Measurements from ENCODE around the gene PIKFYVE.
"Not testable (repeated sequence)": the region's sequence is repeated elsewhere in the genome, so short reads cannot be mapped to it uniquely, and the experiment has no call there.

PIKFYVE gene

DNA sequence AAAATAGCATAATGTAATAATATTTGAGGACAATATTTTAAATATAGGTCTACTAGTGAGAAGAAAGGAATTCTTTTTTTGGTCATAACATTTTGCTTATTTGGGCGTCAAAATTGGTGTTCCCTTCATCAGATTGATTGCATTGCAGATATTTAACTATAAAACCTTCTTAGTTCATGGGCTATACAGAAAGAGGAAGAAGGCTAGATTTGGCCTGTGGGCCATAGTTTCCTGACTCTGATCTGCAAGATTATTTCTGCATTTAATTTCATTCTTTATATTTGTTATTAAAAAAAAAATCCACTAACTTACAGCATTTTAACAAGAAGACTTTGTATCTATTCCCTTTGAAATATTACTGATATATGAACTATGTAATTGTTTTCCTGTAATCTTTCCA lies 31.9 kb downstream of the PIKFYVE start:
- in situ Hi-C loops (cut with MboI; ENCODE audit: low sequenced_read_pairs): no loop called here

DNA sequence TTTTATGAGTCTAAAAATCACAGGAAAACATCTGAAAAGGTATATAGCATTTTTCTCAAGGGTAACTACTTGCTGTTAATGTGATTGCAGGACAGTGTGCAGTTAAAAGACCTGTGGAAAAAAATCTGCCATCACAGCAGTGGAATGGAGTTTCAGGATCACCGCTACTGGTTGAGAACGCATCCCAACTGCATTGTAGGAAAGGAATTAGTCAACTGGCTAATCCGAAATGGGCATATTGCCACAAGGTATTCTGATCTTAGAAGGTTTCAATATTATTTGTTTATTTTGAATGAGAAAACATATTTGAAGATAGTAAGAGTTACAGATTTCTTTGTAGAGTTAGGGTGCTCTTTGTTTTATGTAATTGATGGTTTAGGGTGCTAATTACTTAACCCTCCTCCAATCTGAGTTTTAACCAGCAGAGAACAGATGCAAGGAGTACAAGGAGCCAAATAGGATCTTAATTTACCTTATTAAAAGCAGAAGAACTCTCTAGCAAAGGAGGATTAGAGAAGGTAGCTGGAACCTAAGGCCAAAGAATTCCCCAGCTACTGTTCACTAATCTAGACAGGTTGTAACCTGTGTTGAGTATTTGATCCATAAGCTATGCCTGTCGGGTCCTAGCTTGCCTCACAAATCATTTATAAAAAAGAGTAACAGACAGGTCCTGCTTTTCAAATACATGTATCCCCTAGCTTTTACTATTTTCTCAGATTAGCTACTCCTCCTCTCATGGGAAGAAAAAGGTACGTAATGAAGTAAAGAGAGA lies 35.0 kb downstream of the PIKFYVE start:
- in situ Hi-C loops (cut with MboI; ENCODE audit: low sequenced_read_pairs): no loop called here

DNA sequence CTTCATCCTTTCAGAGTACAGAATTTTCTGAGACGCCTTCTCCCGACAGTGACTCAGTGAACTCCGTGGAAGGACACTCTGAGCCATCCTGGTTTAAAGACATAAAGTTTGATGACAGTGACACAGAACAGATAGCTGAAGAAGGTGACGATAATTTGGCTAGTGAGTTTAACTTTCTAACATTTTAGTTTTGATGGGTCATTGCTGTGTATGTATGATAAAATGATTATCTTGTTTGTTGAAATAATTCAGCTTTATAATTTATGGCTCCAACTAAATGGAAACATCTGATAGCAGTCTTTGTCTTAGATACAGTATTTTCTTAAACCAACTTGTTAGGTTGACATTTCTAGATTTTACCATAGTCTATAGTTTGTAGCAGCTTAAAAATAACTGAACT lies 38.1 kb downstream of the PIKFYVE start:
- in situ Hi-C loops (cut with MboI; ENCODE audit: low sequenced_read_pairs): no loop called here

DNA sequence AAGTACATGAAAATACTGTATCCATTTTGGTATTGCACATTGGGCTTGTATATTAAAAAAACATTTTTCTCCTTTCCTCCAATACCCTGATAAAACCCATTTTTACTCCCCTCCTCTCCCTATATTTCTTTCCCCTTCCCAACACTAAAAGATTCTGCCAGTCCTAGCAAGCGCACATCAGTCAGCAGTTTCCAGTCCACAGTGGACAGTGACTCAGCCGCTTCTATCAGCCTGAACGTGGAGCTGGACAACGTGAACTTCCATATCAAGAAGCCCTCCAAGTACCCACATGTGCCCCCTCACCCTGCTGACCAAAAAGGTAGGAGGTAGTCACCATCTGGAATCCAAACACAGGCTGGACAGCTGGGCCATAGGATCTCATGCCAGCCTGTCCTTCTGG lies 38.6 kb downstream of the PIKFYVE start:
- in situ Hi-C loops (cut with MboI; ENCODE audit: low sequenced_read_pairs): no loop called here

DNA sequence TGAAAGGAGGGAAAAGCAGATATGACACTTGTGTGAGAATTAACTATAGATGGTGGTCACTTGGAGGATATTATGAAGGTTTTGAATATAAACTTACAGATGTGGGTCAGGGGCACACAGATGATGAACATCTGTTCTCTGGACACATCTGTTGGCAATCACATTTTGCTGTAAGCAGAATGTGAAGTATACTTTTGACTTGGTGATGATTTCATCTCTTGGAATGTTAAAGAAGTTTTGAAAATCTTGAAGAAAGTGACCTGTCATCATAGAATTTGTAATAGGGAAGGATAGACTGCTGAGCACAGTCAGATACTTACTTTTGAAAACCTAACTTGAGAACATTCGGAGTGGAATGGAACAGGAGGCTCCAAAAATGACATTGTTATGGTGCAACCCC lies 40.2 kb downstream of the PIKFYVE start:
- in situ Hi-C loops (cut with MboI; ENCODE audit: low sequenced_read_pairs): no loop called here

DNA sequence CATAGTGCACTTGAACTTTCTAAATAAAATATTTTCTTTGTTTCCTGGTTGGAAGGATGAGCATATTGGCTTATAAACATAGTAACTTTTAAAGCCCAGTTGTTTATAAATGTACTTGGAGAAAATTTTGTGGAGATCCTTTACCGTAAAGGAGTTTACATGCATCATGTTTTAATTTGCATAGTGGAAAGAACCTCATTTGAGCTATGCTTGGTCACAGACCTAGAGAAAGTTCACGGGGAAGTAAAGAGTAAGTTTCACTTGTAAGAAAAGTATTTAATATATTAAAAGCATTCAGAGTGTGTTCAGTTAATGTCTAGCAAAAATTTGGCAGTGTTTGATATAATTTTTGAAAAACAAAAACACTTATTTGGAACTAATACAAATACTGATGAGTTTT lies 45.3 kb downstream of the PIKFYVE start:
- in situ Hi-C loops (cut with MboI; ENCODE audit: low sequenced_read_pairs): no loop called here

DNA sequence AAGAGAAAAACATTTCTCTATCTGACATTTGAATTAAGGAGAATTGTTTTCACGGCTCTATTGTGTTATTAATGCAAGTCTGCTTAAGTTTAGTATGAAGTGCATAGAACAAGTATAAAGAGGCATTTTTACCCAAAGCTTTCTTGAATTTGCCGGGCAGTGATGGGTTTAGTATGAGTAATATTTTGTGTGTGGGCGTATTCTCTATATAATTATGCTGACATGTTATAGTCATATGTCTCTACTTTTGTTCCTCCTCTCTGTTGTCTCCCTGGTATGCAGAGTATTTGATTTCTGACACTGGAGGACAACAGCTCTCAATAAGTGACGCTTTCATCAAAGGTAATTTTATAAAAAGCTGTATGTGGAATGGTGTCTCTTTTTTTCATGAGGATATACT lies 45.9 kb downstream of the PIKFYVE start:
- in situ Hi-C loops (cut with MboI; ENCODE audit: low sequenced_read_pairs): no loop called here

DNA sequence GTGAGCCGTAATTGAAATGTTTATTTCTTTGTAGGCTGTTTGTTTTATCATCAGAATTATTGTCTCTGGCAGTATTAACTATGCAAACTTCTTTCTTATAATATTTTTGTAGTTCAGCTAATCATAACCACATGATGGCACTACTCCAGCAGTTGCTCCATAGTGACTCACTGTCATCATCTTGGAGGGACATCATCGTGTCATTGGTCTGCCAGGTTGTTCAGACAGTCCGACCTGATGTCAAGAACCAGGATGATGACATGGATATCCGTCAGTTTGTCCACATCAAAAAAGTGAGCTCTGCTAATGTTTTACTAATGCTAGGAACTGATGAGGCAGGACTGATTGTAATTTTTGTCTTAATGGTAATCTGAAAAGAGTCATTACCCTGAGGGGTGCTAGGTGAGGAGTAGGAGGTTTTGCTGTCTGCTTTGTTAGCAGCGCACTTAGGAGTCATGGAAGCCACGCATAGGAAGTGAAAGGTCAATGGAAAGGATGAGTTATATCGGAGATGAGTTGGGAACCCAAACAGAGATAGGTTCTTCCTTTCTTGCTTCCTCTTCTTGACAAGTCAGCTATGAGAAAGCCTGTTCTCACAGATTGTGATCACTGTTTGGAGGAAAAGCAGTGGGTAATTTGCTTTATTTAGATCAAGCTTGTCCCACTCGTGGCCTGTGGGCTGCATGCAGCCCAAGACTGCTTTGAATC lies 49.2 kb downstream of the PIKFYVE start:
- in situ Hi-C loops (cut with MboI; ENCODE audit: low sequenced_read_pairs): no loop called here

DNA sequence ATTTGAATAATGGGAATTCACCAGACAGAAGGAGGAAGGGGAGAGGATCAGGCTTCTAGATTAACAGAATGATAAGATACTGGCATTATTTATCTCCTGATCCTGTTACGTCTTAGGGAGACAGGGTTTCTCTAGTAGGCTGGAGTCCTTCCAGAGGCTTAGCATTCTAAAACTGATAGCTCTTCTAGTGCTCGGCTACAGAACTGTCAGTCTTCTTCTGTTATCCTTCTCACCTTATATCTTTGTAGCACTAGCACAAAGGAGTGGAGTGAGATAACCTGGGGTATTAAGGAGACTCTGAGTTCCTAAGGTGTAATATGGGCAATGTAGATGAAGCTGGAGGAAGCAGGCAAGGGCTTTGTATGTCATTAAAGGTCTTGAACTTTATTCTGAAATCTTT lies 52.1 kb downstream of the PIKFYVE start:
- in situ Hi-C loops (cut with MboI; ENCODE audit: low sequenced_read_pairs): no loop called here

DNA sequence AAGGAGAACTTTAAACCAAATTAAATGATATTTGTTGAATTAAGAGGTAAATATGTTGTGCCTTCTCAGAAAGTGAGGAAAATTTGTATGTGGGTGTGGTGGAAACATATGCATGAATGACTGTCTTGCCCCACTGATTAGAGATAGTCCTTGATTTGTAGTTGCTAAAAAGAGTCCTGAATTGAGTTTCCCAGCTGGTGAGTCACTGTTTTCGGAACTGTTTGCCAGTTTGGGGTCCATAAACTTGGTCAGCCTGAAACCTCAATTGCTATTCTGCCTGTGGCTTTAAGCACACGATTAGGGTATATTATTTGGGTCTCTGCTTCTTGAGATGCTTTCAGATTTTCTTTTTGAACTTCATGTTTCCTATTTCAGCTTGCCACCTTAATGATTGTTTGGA lies 53.3 kb downstream of the PIKFYVE start:
- in situ Hi-C loops (cut with MboI; ENCODE audit: low sequenced_read_pairs): no loop called here

DNA sequence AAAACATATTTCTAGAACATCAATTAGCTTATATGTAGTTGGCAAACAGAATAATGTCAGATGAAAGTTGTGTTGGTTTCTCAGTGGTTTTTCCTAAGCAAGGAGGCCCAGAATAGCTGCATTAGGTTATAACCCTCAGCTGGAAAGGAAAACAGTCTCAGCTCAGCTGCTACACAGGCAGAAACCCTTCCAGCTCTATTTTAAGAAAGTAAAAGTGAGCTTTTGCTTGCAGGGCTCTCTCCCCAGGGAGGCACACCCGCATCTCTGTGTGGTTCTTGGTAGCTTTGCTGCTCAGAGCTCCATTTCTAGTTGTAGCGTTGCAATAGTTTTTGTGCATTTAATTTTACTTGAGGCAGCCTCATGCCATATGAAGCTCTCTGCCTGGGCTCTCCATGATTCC lies 54.6 kb downstream of the PIKFYVE start:
- in situ Hi-C loops (cut with MboI; ENCODE audit: low sequenced_read_pairs): no loop called here

DNA sequence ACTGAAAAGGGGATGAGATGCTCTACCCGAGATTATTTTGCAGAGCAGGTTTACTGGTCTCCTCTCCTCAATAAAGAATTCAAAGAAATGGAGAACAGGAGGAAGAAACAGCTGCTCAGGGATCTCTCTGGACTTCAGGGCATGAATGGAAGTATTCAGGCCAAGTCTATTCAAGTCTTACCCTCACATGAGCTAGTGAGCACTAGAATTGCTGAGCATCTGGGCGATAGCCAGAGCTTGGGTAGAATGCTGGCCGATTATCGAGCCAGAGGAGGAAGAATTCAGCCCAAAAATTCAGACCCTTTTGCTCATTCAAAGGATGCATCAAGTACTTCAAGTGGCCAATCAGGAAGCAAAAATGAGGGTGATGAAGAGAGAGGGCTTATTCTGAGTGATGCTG lies 60.0 kb downstream of the PIKFYVE start:
- in situ Hi-C loops (cut with MboI; ENCODE audit: low sequenced_read_pairs): no loop called here

DNA sequence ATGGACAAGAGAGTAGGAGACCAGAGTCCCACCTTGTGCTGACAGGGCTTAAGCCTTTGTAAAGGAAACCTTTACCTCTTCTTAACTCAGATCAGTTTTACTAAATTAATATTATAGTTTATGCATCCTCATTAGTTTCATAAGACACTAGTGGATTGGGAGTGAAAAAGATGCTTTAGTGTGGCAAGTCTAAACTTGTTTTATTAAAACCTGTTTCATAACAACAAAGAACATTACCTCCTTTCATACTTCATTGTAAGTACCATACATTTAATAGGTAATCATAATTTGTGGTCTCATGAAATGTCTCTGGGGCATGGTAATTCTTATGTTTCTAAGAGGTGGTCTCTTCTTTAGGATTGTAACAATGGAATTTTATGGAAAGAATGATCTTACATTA lies 63.4 kb downstream of the PIKFYVE start:
- in situ Hi-C loops (cut with MboI; ENCODE audit: low sequenced_read_pairs): no loop called here

DNA sequence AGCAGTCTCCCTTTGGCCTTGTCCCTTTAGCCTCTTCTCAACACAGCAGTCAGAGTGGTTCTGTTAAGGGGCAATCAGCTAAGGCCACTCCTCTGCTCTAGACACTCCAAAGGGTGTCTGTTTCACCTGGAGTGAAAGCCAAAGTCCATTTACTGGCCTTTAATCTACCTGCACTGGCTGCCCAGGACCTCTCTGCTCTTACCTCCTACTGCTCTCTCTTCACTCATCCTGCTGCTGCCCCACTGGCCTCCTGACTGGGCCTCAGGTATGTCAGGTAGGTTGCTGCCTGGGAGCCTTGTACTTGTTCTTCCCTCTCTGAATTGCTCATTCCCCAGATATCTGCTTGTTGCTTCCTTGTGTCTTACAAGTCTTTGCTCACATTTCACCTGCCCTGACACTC lies 68.2 kb downstream of the PIKFYVE start:
- in situ Hi-C loops (cut with MboI; ENCODE audit: low sequenced_read_pairs): no loop called here

DNA sequence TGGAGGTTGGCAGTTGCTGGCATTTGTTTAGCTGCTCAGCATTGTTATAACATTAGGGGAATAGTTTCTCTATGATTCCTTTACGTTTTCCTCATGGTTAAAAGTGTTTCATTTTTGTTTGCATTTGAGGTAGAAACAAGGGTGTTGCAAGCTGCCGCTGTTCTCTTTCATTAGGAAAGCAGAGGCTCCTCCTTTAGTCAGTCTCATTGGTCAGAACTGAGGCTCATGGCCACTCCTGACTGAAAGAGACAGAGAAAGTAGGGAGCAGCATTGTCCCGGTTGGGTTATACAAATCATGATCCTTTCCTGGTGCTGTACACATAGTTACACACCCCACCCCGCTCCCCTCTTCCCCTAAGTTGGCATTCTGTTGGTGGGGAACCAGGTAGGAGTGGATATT lies 80.7 kb downstream of the PIKFYVE start:
- in situ Hi-C loops (cut with MboI; ENCODE audit: low sequenced_read_pairs): no loop called here

DNA sequence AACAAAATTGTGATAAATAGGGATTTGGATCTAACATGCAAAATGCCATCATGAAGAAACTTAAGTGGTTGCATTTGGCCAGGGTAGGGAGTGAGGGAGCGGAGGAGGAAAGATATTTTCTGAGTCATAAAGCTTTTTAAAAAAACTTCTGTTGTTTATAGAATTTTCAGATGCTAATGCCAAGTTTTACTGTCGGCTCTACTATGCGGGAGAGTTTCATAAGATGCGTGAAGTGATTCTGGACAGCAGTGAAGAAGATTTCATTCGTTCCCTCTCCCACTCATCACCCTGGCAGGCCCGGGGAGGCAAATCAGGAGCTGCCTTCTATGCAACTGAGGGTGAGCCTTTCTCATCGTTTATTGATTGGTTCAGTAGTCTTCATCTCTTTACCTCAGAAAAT lies 84.6 kb downstream of the PIKFYVE start:
- in situ Hi-C loops (cut with MboI; ENCODE audit: low sequenced_read_pairs): no loop called here

DNA sequence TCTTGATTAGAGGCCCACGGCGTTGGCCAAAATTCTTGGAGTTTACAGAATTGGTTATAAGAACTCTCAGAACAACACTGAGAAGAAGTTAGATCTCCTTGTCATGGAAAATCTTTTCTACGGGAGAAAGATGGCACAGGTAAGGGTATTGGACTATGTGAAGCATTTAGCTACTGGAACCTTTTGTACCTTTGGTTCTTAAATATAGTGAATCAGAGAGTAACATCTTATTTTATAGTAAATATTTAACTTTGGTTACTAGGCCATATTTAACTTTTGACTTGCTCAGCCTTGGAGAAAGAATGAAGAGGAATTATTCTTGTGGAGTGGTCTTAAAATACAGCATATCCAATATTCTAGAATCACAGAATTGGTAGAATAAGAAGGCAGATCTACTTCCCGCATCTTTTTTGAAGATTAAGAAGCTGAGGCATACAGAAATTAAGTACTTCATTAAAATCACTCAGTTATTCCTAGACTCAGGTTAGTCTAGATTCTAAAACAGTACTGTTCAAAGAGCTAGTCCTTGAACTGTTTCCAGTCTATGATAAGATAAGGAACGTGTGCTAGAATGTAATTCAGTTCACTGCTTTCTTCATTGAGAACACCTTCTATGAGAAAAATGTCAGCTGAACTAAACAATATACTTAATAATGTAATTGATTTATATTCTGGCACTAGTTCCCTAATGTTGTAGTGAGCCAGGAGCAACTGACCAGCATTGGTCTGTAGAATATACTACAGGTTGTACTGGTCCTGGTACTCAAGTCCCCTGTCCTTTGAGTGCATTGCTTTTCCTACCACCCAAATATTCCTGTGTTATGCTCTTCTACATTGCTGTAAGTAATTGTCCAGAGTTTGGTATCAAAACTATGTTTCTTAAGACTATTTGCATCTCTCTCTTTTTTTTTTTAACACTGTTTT lies 86.9 kb downstream of the PIKFYVE start:
- in situ Hi-C loops (cut with MboI; ENCODE audit: low sequenced_read_pairs): no loop called here

DNA sequence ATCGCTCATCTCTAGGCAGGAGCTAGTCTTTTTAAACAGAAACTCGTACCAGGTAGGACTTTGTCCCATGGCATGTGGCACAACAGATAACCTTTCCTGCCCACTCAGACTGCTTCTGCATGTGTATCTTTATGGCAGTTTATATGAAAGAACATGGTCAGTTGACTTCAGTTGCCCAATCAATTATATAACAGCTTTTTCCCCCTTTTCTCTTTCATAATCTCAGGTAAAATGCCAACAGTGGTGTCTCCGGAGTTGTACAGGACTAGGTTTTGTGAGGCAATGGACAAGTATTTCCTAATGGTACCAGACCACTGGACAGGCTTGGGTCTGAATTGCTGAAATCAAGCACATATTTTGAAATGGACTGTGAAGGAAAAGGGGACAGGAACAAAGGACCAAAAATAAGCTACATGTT lies 88.9 kb downstream of the PIKFYVE start:
- in situ Hi-C loops (cut with MboI; ENCODE audit: low sequenced_read_pairs): no loop called here

DNA sequence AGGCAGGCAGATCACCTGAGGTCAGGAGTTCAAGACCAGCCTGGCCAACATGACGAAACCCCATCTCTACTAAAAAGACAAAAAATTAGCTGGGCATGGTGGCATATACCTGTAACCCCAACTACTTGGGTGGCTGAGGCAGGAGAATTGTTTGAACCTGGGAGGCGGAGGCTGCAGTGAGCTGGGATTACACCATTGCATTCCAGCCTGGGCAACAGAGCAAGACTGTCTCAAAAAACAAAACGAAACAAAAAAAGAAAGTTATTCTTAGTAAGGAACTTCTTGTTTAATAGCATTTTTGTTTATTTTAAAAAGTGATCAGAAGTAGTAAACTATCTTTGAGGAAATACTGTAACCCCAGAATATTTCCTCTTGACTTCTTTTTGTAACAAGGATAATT lies 90.4 kb downstream of the PIKFYVE start:
- in situ Hi-C loops (cut with MboI; ENCODE audit: low sequenced_read_pairs): not testable (repeated sequence)

DNA sequence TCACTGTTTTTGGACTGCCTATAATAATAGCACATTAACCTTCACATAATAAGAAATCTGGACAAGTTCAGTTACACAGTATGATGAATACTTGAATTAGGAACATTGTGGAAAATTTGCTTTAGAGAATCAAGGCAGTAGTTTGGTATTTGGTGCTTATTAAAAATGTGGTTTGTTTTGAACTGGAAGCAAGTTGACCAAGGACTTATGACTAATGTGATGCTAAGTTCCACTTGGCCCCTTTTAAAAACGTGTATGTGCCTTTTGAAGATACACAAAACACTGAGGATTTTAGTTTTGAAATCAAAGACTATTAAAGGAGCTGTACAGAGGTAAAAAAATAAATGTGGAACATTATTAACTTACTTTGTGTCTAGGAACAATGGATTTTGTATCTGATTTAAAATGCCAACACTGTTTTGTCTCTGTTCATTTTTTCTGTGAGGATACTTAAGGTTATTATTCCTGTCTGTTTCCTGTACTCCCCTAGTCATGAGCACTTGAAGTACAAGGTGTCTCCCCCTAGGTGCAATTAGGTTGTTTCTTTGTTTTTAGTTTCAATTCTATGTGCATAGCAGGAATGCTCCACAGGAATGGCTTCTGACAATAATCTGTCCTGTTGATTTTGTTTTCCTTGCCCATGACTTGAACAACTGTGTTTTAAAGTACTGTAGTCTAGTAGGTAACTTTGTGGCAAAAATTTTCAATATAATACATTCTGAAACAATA lies 91.0 kb downstream of the PIKFYVE start:
- in situ Hi-C loops (cut with MboI; ENCODE audit: low sequenced_read_pairs): no loop called here
